NB4 (cell line): Measurements from ENCODE around the gene SLC31A2.

Source experiments
- CTCF ChIP-seq: IDR thresholded peaks from one replicate; pipeline ENCODE4 v1.5.1; 2012; ENCODE audit warnings: low read depth, low read length
- MAX ChIP-seq: IDR thresholded peaks from 2 replicates; pipeline ENCODE4 v1.6.1; 2011; ENCODE audit warnings: low read depth, low read length

GRCh38 chr9:113156880-113157279 lies 6.1 kb downstream of the SLC31A2 start:
- no peak for TF ChIP-seq CTCF
- no peak for TF ChIP-seq MAX
